HepG2 (cell line): ENCODE results near the gene NME8. TPM values are rescaled to one million over a fixed set of nuclear protein-coding genes. Genes with fewer than 3 reads are reported as not detected.

Experiments used
- ATAC-seq: fragments of 200-7000 bp; cut with Tn5 transposase; 3 replicates; pipeline ENCODE4 v1.9.1; 2020; ENCODE audit warnings: mild to moderate bottlenecking, moderate library complexity
- BruUV-seq: library from RNA; stranded (reverse); fragments of 400-500 nt; replicated peaks from 2 replicates; lab custom pipeline; 2021; lab: Mats Ljungman, UMichigan
- CTCF ChIA-PET: fragments of 300-600 bp; formaldehyde crosslinking; extraction: SDS; loops from one replicate; lab custom pipeline; 2021; ENCODE audit warnings: low total read pairs, inconsistent platforms, low intra/inter-chr PET ratio; lab: Yijun Ruan, JAX
- POLR2A ChIA-PET: fragments of 350-600 bp; sonication (Branson Sonifier 250); formaldehyde crosslinking; loops from one replicate; lab custom pipeline; 2020; ENCODE audit warnings: antibody characterized with exemption, inconsistent platforms; lab: Yijun Ruan, JAX
- DNase-seq: peaks from one replicate; pipeline ENCODE4 v3.0.0-alpha.2; 2015; ENCODE audit warnings: low spot score
- FAIRE-seq: peaks from 3 replicates; lab custom pipeline; 2011; peaks lifted over from hg19 to GRCh38; lab: Jason Lieb, UNC
- H2AFZ ChIP-seq: one replicate; pipeline ENCODE4 v1.6.1; 2011; ENCODE audit warnings: low read length, inconsistent platforms
- H3K27ac ChIP-seq: fragments of 300-600 bp; 3 replicates; pipeline ENCODE4 v1.8.0; 2011; ENCODE audit warnings: mixed run types, mild to moderate bottlenecking, mixed read lengths, low read length, inconsistent platforms; ENCODE audit not compliant: insufficient read depth; ENCODE audit errors: extremely low read length
- H3K27me3 ChIP-seq, 2 experiments: fragments of 200-600 bp in 1 of 2; 2 replicates in 1 of 2; 3 replicates in 1 of 2; pipeline versions ENCODE4 v1.6.0 to v1.8.0; 2011; ENCODE audit warnings: low read length in 2 of 2, mild to moderate bottlenecking in 2 of 2, moderate library complexity in 2 of 2, inconsistent platforms in 1 of 2; ENCODE audit not compliant: insufficient read depth in 2 of 2, control insufficient read depth in 1 of 2
- H3K36me3 ChIP-seq, 2 experiments: fragments of 200-600 bp in 1 of 2; replicated peaks in 1 of 2; 2 replicates in 1 of 2; 3 replicates in 1 of 2; pipeline versions ENCODE4 v1.5.1 to v1.8.0; 2011; ENCODE audit warnings: low read length in 2 of 2, inconsistent platforms in 1 of 2; ENCODE audit not compliant: insufficient read depth in 2 of 2, control insufficient read depth in 1 of 2
- H3K4me1 ChIP-seq: 2 replicates; pipeline ENCODE4 v1.5.1; 2012; ENCODE audit warnings: low read length, inconsistent platforms; ENCODE audit not compliant: insufficient read depth
- H3K4me2 ChIP-seq: 2 replicates; pipeline ENCODE4 v1.6.0; 2011; ENCODE audit warnings: low read depth, low read length, inconsistent platforms
- H3K4me3 ChIP-seq, 3 experiments: fragments of 200-600 bp in 1 of 3; sonication (generic), shearing (Covaris generic) in 1 of 3; replicated peaks in 1 of 3; 2 replicates each; pipeline ENCODE4 v1.5.1; 2011 to 2016; ENCODE audit warnings: low read length in 3 of 3, inconsistent platforms in 2 of 3, low read depth in 2 of 3, mild to moderate bottlenecking in 2 of 3, control low read depth in 1 of 3, mixed read lengths in 1 of 3; ENCODE audit not compliant: insufficient read depth in 1 of 3
- H3K79me2 ChIP-seq: one replicate; pipeline ENCODE4 v1.6.1; 2011; ENCODE audit warnings: low read length, inconsistent platforms; ENCODE audit not compliant: insufficient read depth
- H3K9ac ChIP-seq: 2 replicates; pipeline ENCODE4 v1.6.0; 2011; ENCODE audit warnings: mild to moderate bottlenecking, low read depth, low read length, inconsistent platforms; ENCODE audit not compliant: insufficient read depth
- H3K9me3 ChIP-seq: 2 replicates; pipeline ENCODE4 v1.5.1; 2012; ENCODE audit warnings: mild to moderate bottlenecking, low read length
- H4K20me1 ChIP-seq: 2 replicates; pipeline ENCODE4 v1.6.0; 2011; ENCODE audit warnings: inconsistent platforms, mild to moderate bottlenecking, low read length, moderate library complexity; ENCODE audit not compliant: insufficient read depth
- ATRX ChIP-seq: sonication (generic); formaldehyde crosslinking; IDR thresholded peaks from 2 replicates; pipeline ENCODE4 v1.4.0; 2020; ENCODE audit warnings: missing genetic modification reagents, borderline replicate concordance
- CBX5 ChIP-seq: sonication (generic); formaldehyde crosslinking; IDR thresholded peaks from 2 replicates; pipeline ENCODE4 v1.4.0; 2020; ENCODE audit warnings: missing genetic modification reagents, borderline replicate concordance
- DPF2 ChIP-seq: sonication (generic); formaldehyde crosslinking; IDR thresholded peaks from 2 replicates; pipeline ENCODE4 v1.4.0; 2020; ENCODE audit warnings: mild to moderate bottlenecking, low read depth, missing genetic modification reagents, borderline replicate concordance
- FOXC1 ChIP-seq: sonication (generic); formaldehyde crosslinking; IDR thresholded peaks from 2 replicates; pipeline ENCODE4 v1.8.0; 2022; ENCODE audit warnings: mild to moderate bottlenecking, missing genetic modification reagents, borderline replicate concordance
- HNF4G ChIP-seq, 2 experiments: sonication (generic) in 1 of 2; formaldehyde crosslinking in 1 of 2; IDR thresholded peaks; 2 replicates each; pipeline versions ENCODE4 v1.4.0 to v1.6.1; 2011 to 2020; ENCODE audit warnings: borderline replicate concordance in 2 of 2, low read depth in 2 of 2, mild to moderate bottlenecking in 2 of 2, low read length in 1 of 2, missing genetic modification reagents in 1 of 2, moderate library complexity in 1 of 2
- MTF2 ChIP-seq: sonication (generic); formaldehyde crosslinking; IDR thresholded peaks from 2 replicates; pipeline ENCODE4 v1.5.0; 2020; ENCODE audit warnings: missing genetic modification reagents, borderline replicate concordance
- RBFOX2 ChIP-seq: fragments of 200-400 bp; formaldehyde crosslinking; IDR thresholded peaks from 2 replicates; pipeline ENCODE4 v1.6.1; 2017; ENCODE audit warnings: low read depth, mild to moderate bottlenecking, low read length
- RNF2 ChIP-seq: fragments of 450-650 bp; conservative IDR thresholded peaks from 2 replicates; pipeline ENCODE4 v1.6.1; 2016; ENCODE audit warnings: low read depth
- RXRA ChIP-seq: sonication (generic); formaldehyde crosslinking; IDR thresholded peaks from 2 replicates; pipeline ENCODE4 v1.5.1; 2020; ENCODE audit warnings: missing genetic modification reagents
- ZBTB49 ChIP-seq: sonication (generic); formaldehyde crosslinking; IDR thresholded peaks from 2 replicates; pipeline ENCODE4 v1.4.0; 2020; ENCODE audit warnings: missing genetic modification reagents, borderline replicate concordance
- ZNF333 ChIP-seq: sonication (generic); formaldehyde crosslinking; IDR thresholded peaks from 2 replicates; pipeline ENCODE4 v1.4.0; 2020; ENCODE audit warnings: mild to moderate bottlenecking, missing genetic modification reagents, borderline replicate concordance
- ZNF451 ChIP-seq: sonication (generic); formaldehyde crosslinking; IDR thresholded peaks from 2 replicates; pipeline ENCODE4 v1.5.0; 2020; ENCODE audit warnings: mild to moderate bottlenecking, missing genetic modification reagents
- ZNF644 ChIP-seq: IDR thresholded peaks from 2 replicates; pipeline ENCODE4 v1.6.1; 2016; ENCODE audit warnings: low read depth
- ZNF782 ChIP-seq: sonication (generic); formaldehyde crosslinking; IDR thresholded peaks from 2 replicates; pipeline ENCODE4 v1.4.0; 2020; ENCODE audit warnings: missing genetic modification reagents, mild to moderate bottlenecking, borderline replicate concordance
- ZNF788 ChIP-seq: sonication (generic); formaldehyde crosslinking; IDR thresholded peaks from 2 replicates; pipeline ENCODE4 v1.5.0; 2020; ENCODE audit warnings: mild to moderate bottlenecking, missing genetic modification reagents, borderline replicate concordance
- ZNF879 ChIP-seq: sonication (generic); formaldehyde crosslinking; IDR thresholded peaks from 2 replicates; pipeline ENCODE4 v1.8.1; 2023; ENCODE audit warnings: missing genetic modification reagents
- in situ Hi-C: cut with HindIII; loops from 2 replicates; pipeline ENCODE4 v1.10.0; 2017; ENCODE audit warnings: low pct_unique_long_range_greater_than_20kb; ENCODE audit not compliant: extremely low pct_ligation_motif_present
- intact Hi-C: fragments of 100-400 bp; cut with micrococcal nuclease; formaldehyde crosslinking; loops from one replicate; pipeline ENCODE4 v1.10.0; 2022; ENCODE audit not compliant: unreplicated experiment
- polyA plus RNA-seq, 8 experiments: library from polyadenylated mRNA; depleted of rRNA in 3 of 8; stranded (reverse) in 7 of 8; unstranded in 1 of 8; fragments of >200 nt; fragmentation: Illumina TruSeq in 4 of 8; extraction: Trizol in 4 of 8; gene quantifications; 2 replicates each; pipeline versions ENCODE4 v1.2.1 to v1.2.3, GENCODE V29; 2011 to 2016; ENCODE audit warnings: low read depth in 4 of 8, missing spikeins in 1 of 8, mixed read lengths in 1 of 8; ENCODE audit not compliant: insufficient read depth in 1 of 8
- total RNA-seq, 5 experiments: library from RNA; depleted of rRNA; stranded (reverse); fragments of >200 nt; fragmentation: Illumina TruSeq; extraction: Trizol; gene quantifications; 2 replicates each; pipeline ENCODE4 v1.2.3, GENCODE V29; 2016; ENCODE audit warnings: low read depth in 1 of 5
- TF ChIP-seq, protein P1 (sequence below): sonication (generic); formaldehyde crosslinking; IDR thresholded peaks from 2 replicates; pipeline ENCODE4 v1.5.0; 2020; ENCODE audit warnings: missing genetic modification reagents, mild to moderate bottlenecking, borderline replicate concordance

Gene NME8
- total and polyA plus RNA-seq, 2 of the 13 experiments (the other 11 are each of a cell fraction or from before 2014, with no cell fraction given): not detected

DNA sequence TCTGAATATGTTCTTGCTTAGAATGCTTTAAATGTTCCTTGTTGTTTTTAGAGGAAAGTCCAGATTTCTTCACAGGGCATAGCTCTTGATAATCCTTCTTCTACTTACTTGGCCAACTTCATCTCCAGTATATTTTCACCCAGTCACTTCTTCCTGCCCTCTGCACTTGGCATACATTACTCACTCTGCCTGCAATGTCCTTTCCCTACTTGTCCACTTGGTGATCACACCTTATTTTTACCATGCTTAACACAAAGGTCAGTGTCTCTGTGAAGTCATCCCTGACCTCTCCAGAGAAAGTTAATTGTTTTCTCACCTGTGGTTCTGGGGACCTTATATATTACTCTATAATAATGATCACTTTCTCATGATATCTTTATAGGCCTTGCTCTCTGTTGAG lies 45.0 kb downstream of the NME8 start:
- H2AFZ ChIP-seq: no peak overlapping the region
- no peaks in the 10 kb centered on the region for H3K9me3 ChIP-seq
- TF ChIP-seq RNF2: no peak
- no peak for TF ChIP-seq RXRA (CRISPR knock-in tag)
- no peak for TF ChIP-seq DPF2 (CRISPR knock-in tag)
- TF ChIP-seq CBX5: no peak
- no peak for TF ChIP-seq HNF4G (IDR thresholded peaks at IDR 0.05; ENCODE audit: borderline replicate concordance, low read depth, low read length)
- TF ChIP-seq HNF4G (CRISPR knock-in tag; IDR thresholded peaks at IDR 0.05; ENCODE audit: borderline replicate concordance, low read depth): no peak
- TF ChIP-seq MTF2 (CRISPR knock-in tag): no peak
- no peak for TF ChIP-seq RBFOX2
- TF ChIP-seq ZNF788 (CRISPR knock-in tag): no peak
- no peak for TF ChIP-seq FOXC1 (CRISPR knock-in tag)
- TF ChIP-seq ZNF879 (CRISPR knock-in tag): no peak
- TF ChIP-seq ZNF644 (CRISPR knock-in tag): no peak
- TF ChIP-seq ATRX: no peak
- TF ChIP-seq ZNF782 (CRISPR knock-in tag): no peak
- no peak for TF ChIP-seq ZNF451 (CRISPR knock-in tag)
- TF ChIP-seq, protein P1, sequence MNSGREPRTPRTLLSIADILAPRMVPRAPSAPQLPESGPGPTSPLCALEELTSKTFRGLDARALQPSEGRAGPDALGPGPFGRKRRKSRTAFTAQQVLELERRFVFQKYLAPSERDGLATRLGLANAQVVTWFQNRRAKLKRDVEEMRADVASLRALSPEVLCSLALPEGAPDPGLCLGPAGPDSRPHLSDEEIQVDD: no peak
- no peak for TF ChIP-seq ZNF333 (CRISPR knock-in tag)
- TF ChIP-seq ZBTB49 (CRISPR knock-in tag): no peak
- H3K36me3 ChIP-seq: no peaks in the 10 kb centered on the region
- H3K79me2 ChIP-seq: no peaks in the 10 kb centered on the region
- no peaks in the 10 kb centered on the region for H4K20me1 ChIP-seq
- DNase-seq: no peak
- no peak for FAIRE-seq
- CTCF ChIA-PET: no interaction called here
- no peak overlapping the region for H3K4me3 ChIP-seq
- H3K27ac ChIP-seq: no peak overlapping the region
- no peaks in the 10 kb centered on the region; a peak in 1 of 5 replicates for H3K27me3 ChIP-seq
- BruUV-seq: no TSS peak
- no peak overlapping the region for H3K4me2 ChIP-seq
- no peak for ATAC-seq
- intact Hi-C loops (no loop called here), in situ Hi-C loops (no loop called here)
- POLR2A ChIA-PET: no interaction called here
- no peak overlapping the region for H3K9ac ChIP-seq
- H3K4me1 ChIP-seq: no peaks in the 10 kb centered on the region
